Measurements from ENCODE around the gene TBC1D24. TPM values are rescaled to one million over a fixed set of nuclear protein-coding genes. Genes with fewer than 3 reads are reported as not detected.

The TBC1D24 gene
- polyA plus RNA-seq, 12 donors: 9.8 to 31.6 (median 19.9) TPM; not detected in 1

- no peak for DNase-seq
Observed at GRCh38 chr16:2497695-2498484, 23.0 kb downstream of the TBC1D24 start.

- DNase-seq: no peak
Observed at GRCh38 chr16:2498531-2499253, 23.8 kb downstream of the TBC1D24 start.

GRCh38 chr16:2499454-2499853, 24.5 kb downstream of the TBC1D24 start:
- no peak for DNase-seq

GRCh38 chr16:2499890-2500429, 25.0 kb downstream of the TBC1D24 start:
- DNase-seq: no peak

GRCh38 chr16:2500430-2500917, 25.5 kb downstream of the TBC1D24 start:
- no peak for DNase-seq

GRCh38 chr16:2500918-2501750, 26.2 kb downstream of the TBC1D24 start:
- DNase-seq: peak; percentile 92

GRCh38 chr16:2501946-2502895, 27.3 kb downstream of the TBC1D24 start:
- no peak for DNase-seq

- no peak for DNase-seq
Observed at GRCh38 chr16:2505695-2506094, 30.8 kb downstream of the TBC1D24 start.

- no peak for DNase-seq
Observed at GRCh38 chr16:2507052-2507659, 32.2 kb downstream of the TBC1D24 start.

GRCh38 chr16:2507665-2508064, 32.7 kb downstream of the TBC1D24 start:
- no peak for DNase-seq

GRCh38 chr16:2508722-2509400, 33.9 kb downstream of the TBC1D24 start:
- DNase-seq: no peak

GRCh38 chr16:2511128-2511800, 36.3 kb downstream of the TBC1D24 start:
- no peak for DNase-seq

- DNase-seq: no peak
Observed at GRCh38 chr16:2511996-2512734, 37.2 kb downstream of the TBC1D24 start.

GRCh38 chr16:2512735-2513404, 37.9 kb downstream of the TBC1D24 start:
- DNase-seq: no peak

- peak; percentile 89 for DNase-seq
Observed at GRCh38 chr16:2513405-2514332, 38.7 kb downstream of the TBC1D24 start, which contains the start of gene ATP6V0C. Gene ATP6V0C (plus strand): TSS chr16:2513952. CDS start chr16:2514104, 152 bp downstream.

Data from muscle of arm (tissue), 12 donors.